Head of caudate nucleus (tissue), 42 donors: ENCODE data around the gene COP1.
"Not testable (repeated sequence)": the region's sequence is repeated elsewhere in the genome, so short reads cannot be mapped to it uniquely, and the experiment has no call there.

Experiments used
- DNase-seq, 42 donors: peaks; one replicate each; pipeline versions ENCODE4 v3.0.0 to v3.0.0-alpha.2; 2020 to 2021; ENCODE audit warnings: mixed read lengths in 7 of 42
- intact Hi-C: fragments of 100-400 bp; cut with DNase I; formaldehyde crosslinking; loops from one replicate; pipeline ENCODE4 v1.15.0; 2022

Gene COP1

DNA sequence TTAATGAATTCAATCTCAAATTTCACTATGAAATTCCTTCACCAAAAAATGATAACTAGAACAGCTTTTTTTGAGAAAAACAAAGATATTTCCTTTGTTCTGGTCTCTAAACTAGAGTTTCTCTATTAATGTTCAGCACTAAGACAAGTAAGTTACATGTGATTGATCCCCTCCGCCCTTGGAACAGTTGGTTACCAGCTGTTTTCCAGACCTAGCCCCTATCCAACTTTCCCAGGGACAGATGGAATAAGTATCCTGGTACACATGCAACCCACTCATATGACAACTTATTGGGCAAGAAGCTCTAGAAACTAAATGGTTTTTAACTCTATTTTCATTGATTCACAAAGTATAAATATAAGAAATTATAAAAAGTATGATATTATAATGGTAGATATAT, 140.4 kb downstream of the COP1 start:
- no peak for DNase-seq
- intact Hi-C loops: no loop called here

DNA sequence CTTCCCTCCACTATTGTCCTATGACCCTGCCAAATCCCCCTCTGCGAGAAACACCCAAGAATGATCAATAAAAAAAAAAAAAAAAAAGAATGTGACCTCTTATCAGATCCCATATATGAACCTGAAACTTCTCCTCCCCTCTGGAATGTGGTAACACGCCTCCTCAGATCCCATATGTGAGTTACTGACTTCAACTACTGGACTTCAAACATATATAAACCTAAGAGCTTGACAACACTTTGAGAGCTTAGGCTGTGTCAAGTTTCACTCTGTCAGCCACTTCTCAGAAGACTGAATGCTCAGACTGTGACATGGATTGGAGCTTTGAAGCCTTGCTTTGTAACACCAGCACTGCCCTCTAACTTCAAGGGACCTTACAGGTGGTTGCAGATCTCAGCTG, 148.4 kb downstream of the COP1 start:
- DNase-seq: no peak
- intact Hi-C loops: no loop called here

DNA sequence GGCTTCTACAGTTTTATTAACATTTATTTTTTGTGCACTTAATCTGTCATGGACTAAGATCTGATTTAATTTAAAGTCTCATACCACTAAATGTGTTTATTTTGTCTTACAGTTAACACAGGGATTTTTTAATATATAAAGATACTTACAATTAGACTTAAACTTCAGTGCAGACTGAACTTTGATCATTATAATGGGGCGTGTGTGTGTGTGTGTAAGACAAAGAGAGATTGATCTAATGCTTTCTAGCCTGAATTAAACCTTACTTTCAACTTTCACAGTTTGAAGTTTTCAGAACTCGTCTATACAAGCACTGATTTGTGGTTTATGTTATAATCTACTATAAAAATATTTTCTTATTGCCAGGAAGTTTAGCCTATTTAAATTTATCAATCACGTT, 150.8 kb downstream of the COP1 start:
- intact Hi-C loops: no loop called here

DNA sequence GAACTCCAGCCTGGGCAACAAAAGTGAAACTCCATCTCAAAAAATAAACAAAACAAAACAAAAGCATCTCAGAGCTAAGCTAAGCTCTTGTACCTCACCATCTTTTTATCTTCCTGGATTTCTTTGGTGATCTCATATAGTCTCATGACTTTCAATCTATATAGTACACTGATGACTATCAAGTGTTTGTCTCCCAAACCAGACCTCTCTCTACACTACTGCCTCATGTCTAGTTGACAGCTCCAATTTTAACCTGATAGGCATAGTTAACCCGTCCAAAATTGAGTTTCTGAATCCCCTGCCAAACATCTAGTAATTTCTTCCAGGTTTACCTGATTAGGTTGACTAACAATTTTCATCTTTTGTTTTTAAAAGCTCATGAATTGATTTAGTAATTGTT, 151.7 kb downstream of the COP1 start:
- intact Hi-C loops: no loop called here
- no peak for DNase-seq

More for the DNA sequence above, 150.8 kb downstream of the COP1 start:
- no peak for DNase-seq

- intact Hi-C loops: no loop called here
- no peak for DNase-seq
Observed at GRCh38 chr1:176051902-176052518, 155.1 kb downstream of the COP1 start.

DNA sequence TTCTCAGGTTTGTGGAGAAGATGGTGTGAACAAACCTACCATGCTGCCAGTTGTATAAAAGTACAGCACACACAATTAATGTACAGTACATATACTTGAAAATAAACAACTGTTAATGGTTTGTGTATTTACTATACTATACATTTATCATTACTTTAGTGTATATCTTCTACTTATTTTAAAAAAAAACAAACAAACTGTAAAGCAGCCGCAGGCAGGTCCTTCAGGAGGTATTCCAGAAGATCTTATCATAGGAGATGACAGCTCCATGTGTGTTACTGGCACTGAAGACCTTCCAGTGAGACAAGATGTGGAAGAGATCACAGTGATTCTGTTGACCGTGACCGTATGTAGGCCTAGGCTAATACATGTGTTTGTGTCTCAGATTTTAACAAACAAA, 155.7 kb downstream of the COP1 start:
- intact Hi-C loops: no loop called here
- DNase-seq: no peak

- no peak for DNase-seq
- intact Hi-C loops: no loop called here
Observed at GRCh38 chr1:176049582-176049981, 157.5 kb downstream of the COP1 start.

- no peak for DNase-seq
- intact Hi-C loops: no loop called here
Observed at GRCh38 chr1:176046926-176047325, 160.2 kb downstream of the COP1 start.

- DNase-seq: no peak
- intact Hi-C loops: no loop called here
Observed at GRCh38 chr1:176043537-176043936, 163.5 kb downstream of the COP1 start.

- intact Hi-C loops: no loop called here
- DNase-seq: no peak
Observed at GRCh38 chr1:176033881-176034280, 173.2 kb downstream of the COP1 start.

DNA sequence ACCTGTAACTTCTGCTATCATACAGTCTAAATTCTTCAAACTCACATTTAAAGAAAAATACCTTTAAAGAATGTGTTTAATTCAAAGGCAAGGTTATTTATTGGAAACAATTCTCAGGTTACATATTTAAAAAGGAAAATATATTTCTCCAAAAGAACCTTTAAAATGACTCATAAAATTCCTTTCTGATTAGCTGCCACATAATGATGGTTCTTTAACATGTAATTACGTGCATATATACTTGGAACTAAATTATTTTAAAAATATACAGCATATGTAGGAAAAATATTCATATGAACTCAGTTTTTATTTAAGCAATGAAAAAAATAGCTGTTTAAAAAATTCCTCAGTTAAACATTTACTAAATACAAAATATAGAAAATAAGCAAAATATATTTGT, 173.6 kb downstream of the COP1 start:
- intact Hi-C loops: no loop called here

DNA sequence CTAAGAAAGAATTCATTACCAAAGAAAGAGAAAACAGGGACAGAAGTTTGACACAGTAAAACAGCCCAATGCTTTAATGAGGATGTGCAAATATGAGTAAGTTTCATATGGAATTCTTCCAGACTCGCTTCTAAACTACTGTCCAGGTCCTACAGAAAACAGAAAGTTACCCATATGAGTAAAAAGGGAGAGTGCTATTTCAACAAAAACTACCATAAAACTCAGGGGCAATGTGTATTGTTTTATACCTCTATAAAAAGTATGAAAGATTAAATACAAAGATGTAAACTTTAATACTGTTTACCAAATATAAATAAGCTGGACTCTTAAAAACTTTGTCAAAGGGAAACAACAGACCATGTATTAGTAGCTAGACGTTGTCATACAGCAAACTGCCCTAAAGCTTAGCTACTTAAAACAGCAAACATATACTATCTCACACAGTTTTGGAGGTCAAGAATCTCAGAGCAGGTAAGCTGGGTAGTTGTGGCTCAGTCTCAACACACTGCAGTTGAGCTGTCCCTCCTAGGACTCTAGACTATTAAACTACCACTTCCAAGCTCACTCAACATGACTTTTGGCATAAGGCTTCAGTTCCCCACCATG, 174.9 kb downstream of the COP1 start:
- DNase-seq: no peak
- intact Hi-C loops: no loop called here

More for the DNA sequence above, 173.6 kb downstream of the COP1 start:
- no peak for DNase-seq

- intact Hi-C loops: no loop called here
Observed at GRCh38 chr1:176029609-176030008, 177.5 kb downstream of the COP1 start.

GRCh38 chr1:176029155-176029554, 177.9 kb downstream of the COP1 start:
- intact Hi-C loops: no loop called here
- no peak for DNase-seq

More at GRCh38 chr1:176029609-176030008, 177.5 kb downstream of the COP1 start:
- DNase-seq: no peak

- DNase-seq, intact Hi-C loops: not testable (repeated sequence)
Observed at GRCh38 chr1:176027934-176028333, 179.2 kb downstream of the COP1 start.

DNA sequence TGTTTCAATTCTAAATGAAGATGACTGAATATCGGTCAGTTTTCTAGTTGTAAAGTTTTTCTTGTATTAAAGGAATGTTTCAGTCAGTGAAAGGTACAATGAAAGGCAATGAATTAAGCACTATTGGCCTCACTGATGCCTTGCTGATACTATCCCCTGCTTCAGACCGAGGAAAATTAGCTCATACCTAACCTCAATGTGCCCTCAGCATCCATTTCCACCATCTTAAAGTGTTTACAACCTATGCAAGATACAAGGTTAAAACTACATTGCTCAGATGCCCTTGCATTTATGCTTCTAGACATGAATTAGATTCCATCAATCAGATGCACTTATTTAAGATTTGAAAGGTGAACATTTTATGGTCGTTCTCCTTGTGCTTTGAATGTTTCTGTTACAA, 184.5 kb downstream of the COP1 start:
- no peak for DNase-seq
- intact Hi-C loops: no loop called here

- intact Hi-C loops: no loop called here
- no peak for DNase-seq
Observed at GRCh38 chr1:176017722-176018121, 189.4 kb downstream of the COP1 start.

DNA sequence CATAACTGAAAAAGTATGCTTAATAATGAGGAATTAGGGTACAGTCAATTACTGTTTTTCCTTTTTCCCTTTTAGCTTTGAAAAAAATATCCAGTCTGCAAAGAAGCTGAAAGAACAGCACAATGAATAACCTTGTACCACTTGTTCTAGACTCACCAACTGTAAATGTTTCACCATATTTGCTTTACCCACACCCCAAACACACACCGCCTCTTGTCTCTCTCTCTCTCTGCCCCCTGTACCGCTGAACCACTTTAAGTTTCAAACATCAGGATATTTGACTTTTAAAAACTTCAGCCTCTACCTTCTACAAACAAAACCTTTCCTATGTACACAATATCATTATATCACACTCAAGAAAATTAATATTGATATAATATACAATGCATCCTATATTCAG, 197.1 kb downstream of the COP1 start:
- no peak for DNase-seq
- intact Hi-C loops: no loop called here

GRCh38 chr1:176007756-176008389, 199.2 kb downstream of the COP1 start:
- DNase-seq: not testable (repeated sequence)

GRCh38 chr1:175994660-175995059, 212.4 kb downstream of the COP1 start:
- DNase-seq, intact Hi-C loops: not testable (repeated sequence)

More at GRCh38 chr1:176007756-176008389, 199.2 kb downstream of the COP1 start:
- intact Hi-C loops: not testable (repeated sequence)

DNA sequence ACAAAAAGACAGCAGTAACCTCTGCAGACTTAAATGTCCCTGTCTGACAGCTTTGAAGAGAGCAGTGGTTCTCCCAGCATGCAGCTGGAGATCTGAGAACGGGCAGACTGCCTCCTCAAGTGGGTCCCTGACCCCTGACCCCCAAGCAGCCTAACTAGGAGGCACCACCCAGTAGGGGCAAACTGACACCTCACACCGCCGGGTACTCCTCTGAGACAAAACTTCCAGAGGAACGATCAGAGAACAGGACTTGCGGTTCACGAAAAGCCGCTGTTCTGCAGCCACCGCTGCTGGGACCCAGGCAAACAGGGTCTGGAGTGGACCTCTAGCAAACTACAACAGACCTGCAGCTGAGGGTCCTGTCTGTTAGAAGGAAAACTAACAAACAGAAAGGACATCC, 214.3 kb downstream of the COP1 start:
- intact Hi-C loops, DNase-seq: not testable (repeated sequence)
